GM10266 (cell line): ENCODE measurements around the gene PSPH.
"Not testable (repeated sequence)": the region's sequence is repeated elsewhere in the genome, so short reads cannot be mapped to it uniquely, and the experiment has no call there.

Experiments
- DNase-seq: peaks from one replicate; pipeline ENCODE4 v3.0.0; 2012; ENCODE audit errors: extremely low spot score
- CTCF ChIP-seq: IDR thresholded peaks from 2 replicates; pipeline ENCODE4 v1.5.1; 2012; ENCODE audit warnings: mild to moderate bottlenecking, low read depth; ENCODE audit not compliant: control insufficient read depth, insufficient read depth; ENCODE audit errors: missing control alignments

PSPH gene

GRCh38 chr7:56053379-56053778 is 2.1 kb upstream of the PSPH start:
- DNase-seq = no peak
- no peak for TF ChIP-seq CTCF

- DNase-seq = no peak
- TF ChIP-seq CTCF = no peak
These were observed 248 bp downstream of the PSPH start for GRCh38 chr7:56051053-56051338.

GRCh38 chr7:56048763-56049162 is 2.5 kb downstream of the PSPH start:
- not testable (repeated sequence) for DNase-seq

- DNase-seq = no peak
- TF ChIP-seq CTCF = no peak
These were observed 3.0 kb downstream of the PSPH start for GRCh38 chr7:56048245-56048644.

- DNase-seq = not testable (repeated sequence)
These were observed 3.7 kb downstream of the PSPH start for GRCh38 chr7:56047446-56048116.

GRCh38 chr7:56046721-56047445 is 4.4 kb downstream of the PSPH start:
- no peak for DNase-seq
- no peak for TF ChIP-seq CTCF

GRCh38 chr7:56045758-56046157 is 5.5 kb downstream of the PSPH start:
- DNase-seq = not testable (repeated sequence)

- no peak for TF ChIP-seq CTCF
- DNase-seq = no peak
These were observed 10.5 kb downstream of the PSPH start for GRCh38 chr7:56040730-56041129.
